HK-2 (cell line): ENCODE measurements around the gene FOXP1.

Source experiments
- DNase-seq: peaks from one replicate; pipeline ENCODE4 v3.0.0-alpha.2; 2018; ENCODE audit not compliant: unreplicated experiment

The FOXP1 gene

GRCh38 chr3:71264840-71265239, 318.7 kb downstream of the FOXP1 start:
- no peak for DNase-seq

- DNase-seq, result no peak
Observed at GRCh38 chr3:71262364-71263265, 320.9 kb downstream of the FOXP1 start.

GRCh38 chr3:71260782-71261181, 322.7 kb downstream of the FOXP1 start:
- no peak for DNase-seq

- no peak for DNase-seq
Observed at GRCh38 chr3:71258526-71258925, 325.0 kb downstream of the FOXP1 start.

- DNase-seq, result no peak
Observed at GRCh38 chr3:71258116-71258515, 325.4 kb downstream of the FOXP1 start.

- no peak for DNase-seq
Observed at GRCh38 chr3:71255498-71255897, 328.0 kb downstream of the FOXP1 start.

GRCh38 chr3:71254281-71255057, 329.1 kb downstream of the FOXP1 start:
- no peak for DNase-seq

GRCh38 chr3:71253169-71253568, 330.4 kb downstream of the FOXP1 start:
- DNase-seq, result no peak

- DNase-seq, result no peak
Observed at GRCh38 chr3:71252466-71252865, 331.1 kb downstream of the FOXP1 start.

GRCh38 chr3:71251156-71251775, 332.3 kb downstream of the FOXP1 start:
- no peak for DNase-seq

- DNase-seq, result no peak
Observed at GRCh38 chr3:71250026-71250425, 333.5 kb downstream of the FOXP1 start.

GRCh38 chr3:71247958-71248335, 335.6 kb downstream of the FOXP1 start:
- DNase-seq, result no peak

- DNase-seq, result peak; percentile 12
Observed at GRCh38 chr3:71247221-71247957, 336.1 kb downstream of the FOXP1 start.

- no peak for DNase-seq
Observed at GRCh38 chr3:71245971-71246880, 337.3 kb downstream of the FOXP1 start.

GRCh38 chr3:71244826-71245488, 338.6 kb downstream of the FOXP1 start:
- no peak for DNase-seq

GRCh38 chr3:71244153-71244825, 339.2 kb downstream of the FOXP1 start:
- no peak for DNase-seq

- no peak for DNase-seq
Observed at GRCh38 chr3:71243229-71243628, 340.3 kb downstream of the FOXP1 start.

GRCh38 chr3:71241981-71242560, 341.5 kb downstream of the FOXP1 start:
- no peak for DNase-seq

- DNase-seq, result no peak
Observed at GRCh38 chr3:71241246-71241901, 342.2 kb downstream of the FOXP1 start.
